NCI-H1105 treated with DMSO at 0.1 percent for 48 hours (cell line): ENCODE data around the gene GPR160.
A peak's percentile ranks its signal among the peaks of the same experiment; 100 is the strongest.

Source experiments
- DNase-seq: peaks from one replicate; lab custom pipeline; 2025; lab: John Stamatoyannopoulos, UW

The GPR160 gene

DNA sequence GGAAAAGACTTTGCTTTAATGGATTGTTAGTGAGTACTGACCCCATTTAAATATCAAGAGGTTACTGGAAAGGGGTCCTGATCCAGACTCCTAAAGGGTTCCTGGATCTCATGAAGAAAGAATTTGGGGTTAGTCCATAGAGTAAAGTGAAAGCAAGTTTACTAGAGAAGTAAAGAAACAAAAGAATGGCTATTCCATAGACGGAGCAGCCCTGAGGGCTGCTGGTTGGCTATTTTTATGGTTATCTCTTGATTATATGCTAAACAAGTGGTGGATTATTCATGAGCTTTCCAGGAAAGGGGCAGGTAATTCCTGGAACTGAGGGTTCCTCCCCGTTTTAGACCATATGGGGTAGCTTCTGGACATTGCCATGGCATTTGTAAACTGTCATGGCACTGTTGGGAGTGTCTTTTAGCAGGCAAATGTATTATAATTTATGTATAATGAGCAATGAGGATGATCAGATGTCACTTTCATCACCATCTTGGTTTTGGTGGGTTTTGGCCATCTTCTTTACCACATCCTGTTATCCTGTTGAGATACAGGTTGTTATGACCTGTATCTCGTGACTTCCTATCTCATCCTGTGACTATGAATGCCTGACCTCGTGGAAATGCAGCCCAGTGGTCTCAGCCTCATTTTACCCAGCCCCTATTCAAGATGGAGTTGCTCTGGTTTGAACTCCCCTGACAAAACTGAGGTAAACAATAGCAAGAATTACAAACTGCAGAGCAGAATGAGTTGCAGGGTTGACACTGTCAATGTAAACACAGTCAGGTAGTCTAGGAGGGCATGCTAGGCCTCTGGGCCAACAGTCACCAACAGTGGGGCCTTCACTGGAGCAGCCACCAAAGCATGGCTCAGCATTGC lies 10.3 kb upstream of the GPR160 start:
- DNase-seq, result no peak

DNA sequence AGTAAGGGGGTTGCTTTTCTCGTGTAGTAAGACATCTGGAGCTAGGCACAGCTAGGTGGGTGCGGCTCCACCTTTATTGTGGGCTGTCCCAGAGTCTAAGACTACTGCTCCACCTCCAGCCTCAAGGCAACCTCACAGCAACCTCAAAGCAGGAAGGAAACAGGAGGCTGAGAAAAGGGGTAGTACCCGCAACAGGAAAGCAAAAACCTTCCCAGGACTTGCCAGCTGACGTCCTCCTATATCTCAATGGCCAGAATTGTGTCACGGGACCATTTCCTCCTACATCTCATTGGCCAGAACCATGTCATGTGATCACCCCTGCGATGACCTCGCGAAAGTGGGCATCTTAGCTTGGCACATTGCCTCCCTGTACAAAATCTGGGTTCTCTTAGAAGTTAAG lies 4.3 kb upstream of the GPR160 start:
- DNase-seq, result no peak

DNA sequence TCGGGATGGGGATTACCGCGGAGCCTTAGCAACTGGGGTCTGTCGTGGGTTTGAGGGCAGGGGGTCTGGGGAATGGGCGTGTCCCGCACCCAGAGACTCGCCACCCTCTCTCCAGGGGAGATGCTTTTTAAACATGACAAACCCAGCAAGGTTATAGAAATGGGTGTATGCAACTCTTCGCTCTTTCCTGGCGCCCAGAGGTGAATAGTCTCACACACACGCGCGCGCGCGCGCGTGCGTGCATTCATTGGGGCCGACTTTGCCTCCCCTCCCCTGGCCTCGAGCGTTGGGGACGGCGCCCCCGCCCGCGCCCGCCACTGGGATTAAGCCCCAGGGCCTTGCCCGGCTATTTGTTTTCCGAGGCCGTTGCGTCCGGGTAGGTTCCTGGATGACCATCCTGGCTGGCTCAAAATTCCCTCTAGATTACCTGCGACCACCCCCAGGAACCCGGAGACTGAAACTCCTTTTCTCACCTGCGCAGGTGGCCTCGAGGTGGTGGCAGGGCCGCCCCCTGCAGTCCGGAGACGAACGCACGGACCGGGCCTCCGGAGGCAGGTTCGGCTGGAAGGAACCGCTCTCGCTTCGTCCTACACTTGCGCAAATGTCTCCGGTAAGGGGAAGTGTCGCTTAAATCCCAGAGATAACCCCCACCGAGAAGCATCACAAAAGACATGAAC lies 777 bp downstream of the GPR160 start:
- peak; percentile 44 for DNase-seq

DNA sequence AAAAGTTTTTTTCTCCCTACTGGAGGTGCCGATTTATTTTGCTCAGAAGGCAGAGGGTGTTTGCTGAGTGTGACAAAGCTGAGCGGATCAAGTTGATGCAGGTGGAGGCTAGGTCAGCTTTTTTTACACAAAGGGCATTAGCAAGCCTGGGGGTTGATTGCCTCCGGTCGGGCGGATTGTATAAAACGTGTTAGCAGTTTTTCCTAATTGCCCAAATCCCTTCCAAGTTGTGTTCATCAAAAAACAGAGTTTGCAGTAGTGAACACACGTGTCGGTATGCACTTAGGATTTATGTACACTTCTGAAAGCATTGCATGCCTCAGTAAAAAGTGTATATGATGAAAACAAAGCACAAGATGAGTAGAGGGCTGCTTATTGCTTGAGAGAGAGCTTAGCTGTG lies 2.6 kb downstream of the GPR160 start:
- peak; percentile 76 for DNase-seq

DNA sequence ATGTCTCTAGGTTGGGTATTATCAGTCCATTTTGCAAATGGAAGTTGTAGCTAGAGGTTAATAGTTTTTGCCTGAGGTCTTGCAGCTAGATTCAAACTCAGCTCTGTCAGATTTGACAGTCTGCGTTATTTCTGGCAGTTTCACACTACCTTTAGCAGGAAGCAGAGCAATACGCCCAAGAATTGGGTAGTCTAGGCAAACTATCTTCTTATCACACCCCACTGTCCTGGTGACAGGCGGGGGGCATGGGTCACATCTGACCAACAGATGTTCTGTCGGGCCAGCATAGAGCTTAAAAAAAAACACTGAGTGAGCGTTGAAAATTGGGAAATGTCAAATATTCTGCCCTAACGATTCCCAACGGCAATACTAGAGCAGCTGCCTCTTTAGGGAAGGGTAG lies 5.7 kb downstream of the GPR160 start:
- DNase-seq, result no peak

DNA sequence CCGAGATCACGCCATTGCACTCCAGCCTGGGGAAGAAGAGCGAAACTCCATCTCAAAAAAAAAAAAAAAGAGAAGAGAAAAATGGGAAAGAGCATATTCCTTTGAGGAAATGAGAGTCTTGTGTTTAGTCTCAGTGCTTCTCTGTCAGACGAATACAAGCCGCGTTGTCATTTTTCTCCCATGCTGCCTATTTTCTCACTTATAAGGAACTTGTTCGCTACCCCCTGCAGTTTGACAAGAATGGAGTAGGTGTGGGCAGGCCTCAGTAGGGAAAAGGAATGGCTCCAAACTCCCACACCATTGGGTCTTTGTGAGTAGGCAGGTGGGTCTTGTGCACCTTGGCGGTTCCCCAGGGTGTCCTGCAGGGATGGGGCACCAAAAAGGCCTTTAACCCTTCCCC lies 6.5 kb downstream of the GPR160 start:
- DNase-seq, result no peak

DNA sequence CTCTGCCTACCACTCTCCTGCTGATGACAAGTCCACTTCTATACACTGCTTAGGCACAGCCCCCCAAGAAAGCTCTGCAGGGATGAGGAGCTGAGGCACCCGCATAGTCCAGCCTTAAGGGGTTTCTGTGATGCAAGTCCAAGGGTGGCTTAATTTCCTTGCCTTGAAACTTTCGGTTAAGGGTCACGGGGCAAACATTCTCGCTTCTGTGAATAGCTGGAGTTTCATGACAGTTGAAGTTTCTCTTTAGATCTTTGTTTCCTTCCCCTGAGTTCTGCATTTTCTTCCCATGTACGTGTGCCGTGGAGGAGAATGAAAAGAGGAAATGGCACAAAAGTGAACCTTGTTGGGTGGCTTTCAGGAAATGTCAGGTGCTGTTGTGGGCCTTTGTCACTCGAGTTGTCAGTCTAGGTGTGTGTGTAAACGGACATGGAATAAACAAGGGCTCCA lies 7.0 kb downstream of the GPR160 start:
- DNase-seq, result no peak

DNA sequence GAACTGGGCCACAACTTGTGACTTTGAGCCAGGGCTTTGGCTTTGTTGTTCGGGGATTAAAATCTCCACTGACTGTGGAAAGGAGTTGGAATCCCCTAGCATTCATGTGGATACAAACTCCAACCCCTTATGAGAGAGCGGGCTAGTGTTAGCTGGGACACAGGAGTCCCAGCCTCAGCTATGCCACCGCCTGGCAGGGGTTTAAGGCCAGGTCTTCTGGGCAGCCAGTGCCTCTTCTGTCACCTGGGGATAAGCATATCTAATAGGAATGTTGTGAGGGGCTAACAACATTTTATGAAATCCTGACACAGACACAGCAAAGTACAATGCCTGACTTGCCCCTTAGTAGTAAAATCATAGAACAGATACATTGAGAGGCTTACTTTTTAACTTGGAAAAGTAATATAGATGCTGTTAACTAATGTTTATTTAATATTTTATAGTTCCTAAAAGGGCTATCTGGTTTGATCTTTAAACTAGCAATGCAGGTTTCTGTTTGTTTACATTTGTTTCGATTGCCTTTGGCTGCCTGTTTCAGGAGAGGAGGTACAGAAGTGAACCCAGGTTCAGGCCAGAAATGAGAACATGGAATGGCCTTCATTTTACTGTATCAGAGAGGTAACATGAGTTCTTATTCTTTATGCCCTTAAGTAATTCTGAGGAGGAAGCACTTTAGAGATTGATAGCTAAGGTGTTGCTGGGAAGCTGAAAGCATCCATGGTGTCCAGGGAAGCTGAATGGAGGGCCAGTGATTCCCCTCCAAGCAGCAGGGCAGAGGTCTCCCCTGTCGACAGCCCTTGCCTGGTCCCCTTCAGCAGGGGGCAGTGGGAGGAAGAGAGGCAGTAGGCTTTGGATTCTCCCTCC lies 8.7 kb downstream of the GPR160 start:
- DNase-seq, result no peak

DNA sequence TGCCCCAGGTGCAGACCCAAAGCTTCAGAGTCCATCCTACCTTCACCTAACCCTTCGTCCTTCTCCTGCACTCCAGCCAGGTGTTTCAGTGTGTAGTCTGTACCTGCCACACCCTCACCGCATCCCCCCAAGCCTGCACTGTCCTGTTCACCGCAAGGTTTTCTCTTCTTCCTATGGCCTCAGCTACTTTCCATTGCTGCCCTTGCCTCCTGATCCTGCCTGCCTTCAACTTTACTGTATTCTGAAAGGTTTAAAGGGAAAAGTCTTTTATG lies 9.3 kb downstream of the GPR160 start:
- DNase-seq, result no peak

DNA sequence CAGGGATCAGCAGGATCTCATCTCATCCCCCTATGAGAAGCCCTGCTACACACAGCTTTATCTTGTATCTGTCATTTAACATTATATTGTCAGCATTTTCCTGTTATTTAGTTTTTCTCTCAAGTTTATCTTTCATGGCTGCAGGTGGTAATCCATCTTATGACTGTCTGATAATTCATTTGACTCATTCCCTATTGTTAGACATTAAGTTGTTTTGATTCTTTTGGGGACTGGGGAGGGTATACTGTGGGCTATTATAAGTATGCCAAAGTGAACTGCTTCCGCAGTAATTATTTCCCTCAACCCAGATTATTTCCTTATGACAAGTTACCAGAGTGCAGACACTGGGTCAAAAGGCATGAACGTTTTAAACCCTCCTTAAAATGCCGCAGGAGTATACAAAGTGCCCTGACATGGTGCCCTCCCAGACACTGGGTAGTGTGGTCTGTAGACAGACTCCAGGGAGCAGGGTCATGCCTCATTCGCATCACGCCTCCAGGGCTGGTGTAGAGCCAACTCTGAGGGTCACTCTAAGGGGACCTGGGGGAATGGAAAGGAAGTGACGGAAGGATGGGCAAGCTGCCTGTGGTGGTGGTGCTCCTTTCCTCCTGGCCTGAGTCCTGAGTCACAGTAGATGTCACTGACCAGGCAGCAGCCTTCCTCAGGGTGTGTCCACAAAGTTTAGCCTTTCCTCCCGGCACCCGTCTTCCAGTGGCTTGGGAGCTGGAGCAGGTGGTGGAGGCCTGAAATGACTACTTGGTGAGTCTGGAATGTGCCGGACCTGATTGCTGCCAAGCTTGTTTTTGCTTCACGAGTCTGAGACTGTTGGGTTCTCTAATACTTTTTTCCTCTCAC lies 11.6 kb downstream of the GPR160 start:
- DNase-seq, result no peak

DNA sequence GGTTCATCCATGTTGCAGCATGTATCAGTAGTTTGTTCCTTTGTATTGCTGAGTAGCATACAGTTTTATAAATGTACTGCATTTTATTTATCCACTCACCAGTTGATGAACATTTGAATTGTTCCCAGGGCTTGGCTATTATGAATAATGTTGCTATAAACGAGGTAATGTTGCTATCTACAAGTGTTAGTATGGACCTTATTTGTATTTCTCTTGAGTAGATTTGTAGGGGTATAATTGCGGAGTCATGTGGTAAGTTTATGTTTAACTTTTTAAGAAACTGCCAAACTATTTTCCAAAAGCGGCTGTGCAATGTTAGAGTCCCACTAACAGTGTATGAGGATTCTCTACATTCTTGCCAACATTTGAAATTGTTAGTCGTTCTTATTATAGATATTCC lies 13.0 kb downstream of the GPR160 start:
- no peak for DNase-seq

DNA sequence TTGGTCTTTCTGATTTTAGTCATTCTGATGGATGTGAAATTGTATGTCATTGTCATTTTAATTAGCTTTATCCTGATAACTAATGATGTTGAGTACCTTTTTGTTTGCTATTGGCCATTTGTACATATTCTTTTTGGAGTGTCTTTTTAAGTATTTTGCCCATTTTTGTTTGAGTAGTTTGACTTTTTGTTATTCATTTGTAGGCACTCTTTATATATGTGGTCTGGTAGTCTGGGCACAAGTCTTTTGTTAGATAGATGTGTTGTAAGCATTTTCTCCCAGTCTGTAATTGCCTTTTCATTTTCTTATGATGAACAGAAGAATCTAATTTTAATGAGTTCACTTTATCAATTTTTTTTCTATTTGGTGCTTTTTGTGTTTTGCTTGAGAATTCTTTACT lies 14.6 kb downstream of the GPR160 start:
- DNase-seq, result no peak

DNA sequence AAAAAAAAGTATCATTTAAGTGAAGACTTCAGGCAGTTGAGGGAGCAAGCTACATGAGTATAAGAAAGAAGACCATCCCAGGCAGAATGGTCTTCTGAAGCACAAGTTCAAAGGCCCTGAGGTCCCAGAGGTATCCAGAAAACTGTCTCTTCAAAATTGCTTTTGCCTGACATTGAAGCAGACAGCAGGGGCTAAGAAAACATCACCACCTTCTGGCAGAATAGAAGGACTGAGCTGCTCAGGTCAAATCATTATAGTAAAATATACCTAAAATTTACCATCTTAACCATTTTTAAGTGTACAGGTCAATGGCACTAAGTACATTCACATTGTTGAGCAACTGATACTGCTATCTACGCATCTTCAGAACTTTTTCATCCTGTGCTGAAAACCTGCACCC lies 16.4 kb downstream of the GPR160 start:
- peak; percentile 15 for DNase-seq

DNA sequence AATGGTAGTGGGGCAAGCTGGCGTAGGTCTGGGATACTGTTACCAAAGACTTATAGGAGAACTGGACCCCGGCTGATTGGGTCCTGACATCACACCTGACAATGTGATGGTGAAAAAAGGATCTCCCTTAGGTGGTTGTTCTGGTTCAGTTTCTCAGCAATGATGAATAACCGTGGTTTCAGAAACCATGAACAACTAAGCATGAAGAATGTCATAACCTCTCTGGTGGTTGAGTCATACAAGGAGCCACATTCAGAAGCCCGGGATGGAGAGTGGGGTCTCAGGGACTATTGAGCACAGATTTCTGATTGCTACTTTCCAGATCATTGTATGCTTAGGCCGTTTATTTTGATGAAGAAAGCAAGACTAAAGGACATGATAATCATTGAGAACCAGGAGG lies 17.4 kb downstream of the GPR160 start:
- DNase-seq, result no peak

DNA sequence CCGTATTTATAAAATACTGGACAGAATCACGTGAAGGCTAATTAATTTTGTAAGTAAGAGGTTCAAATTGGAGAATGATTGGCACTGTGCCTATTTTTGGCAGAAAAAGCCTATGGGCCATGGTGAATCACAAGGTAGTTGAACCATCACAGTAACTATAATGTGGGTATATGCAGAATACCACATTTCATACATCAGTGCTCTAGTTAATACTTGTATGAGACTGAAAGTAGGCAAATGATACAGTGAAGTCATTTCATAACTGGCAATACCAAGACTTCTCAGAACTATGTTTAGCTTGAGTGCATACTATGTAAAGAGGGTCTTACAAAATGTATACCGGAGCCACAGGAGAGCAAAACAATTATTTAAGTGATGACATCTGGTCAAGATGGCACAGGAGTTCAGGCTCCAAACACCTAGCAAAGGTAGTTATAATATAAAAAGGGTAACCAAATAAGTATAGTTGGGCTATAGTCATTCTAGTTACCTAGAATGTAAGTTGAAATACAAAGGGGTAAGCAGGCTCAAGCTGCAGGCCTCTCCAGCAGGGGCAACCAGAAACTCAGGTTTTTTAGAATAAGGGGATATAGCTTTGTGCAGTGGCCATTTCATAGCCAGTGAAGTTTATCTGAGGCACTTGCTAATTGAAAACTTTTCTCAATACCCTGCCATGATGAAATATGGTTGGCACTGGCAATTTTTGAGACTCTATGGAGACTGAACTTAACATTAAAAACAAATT lies 19.1 kb downstream of the GPR160 start:
- no peak for DNase-seq

DNA sequence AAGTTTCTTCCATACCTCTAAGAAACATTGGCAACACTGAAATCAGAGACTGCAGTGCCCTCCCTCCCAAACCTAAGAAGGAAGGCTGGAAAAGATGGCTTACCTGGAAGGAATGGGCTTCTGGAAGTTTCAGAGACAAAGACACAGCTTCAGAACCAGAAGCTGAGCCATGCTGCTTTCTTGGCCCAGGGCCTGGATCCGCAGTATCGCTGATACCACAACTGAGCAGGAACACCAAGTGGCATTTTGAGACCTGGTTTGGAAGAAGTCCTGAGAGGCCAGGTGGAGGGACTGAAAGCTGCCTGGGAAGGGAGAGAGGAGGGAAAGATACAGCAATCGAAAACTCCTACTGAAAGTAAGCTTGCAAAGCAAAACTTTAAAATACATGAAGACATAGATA lies 19.8 kb downstream of the GPR160 start:
- no peak for DNase-seq

DNA sequence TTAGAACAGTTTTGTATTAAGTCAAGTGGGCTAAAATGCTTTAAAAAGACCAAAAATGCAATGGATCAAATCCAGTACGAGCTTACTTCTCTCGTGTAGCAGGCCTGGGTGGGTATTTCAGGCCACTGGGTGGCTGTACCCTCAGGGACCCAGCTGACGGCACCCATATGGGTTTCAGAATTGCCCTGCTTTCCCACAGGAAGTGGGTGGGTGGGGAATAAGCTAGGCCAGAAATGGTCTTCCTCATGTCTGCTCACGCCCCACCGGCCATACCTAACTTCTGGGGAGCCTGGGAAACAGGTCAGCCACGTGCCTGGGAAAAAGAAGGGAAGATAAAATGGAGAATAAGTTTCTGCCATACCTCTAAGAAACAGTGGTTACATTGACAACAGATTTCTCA lies 20.3 kb downstream of the GPR160 start:
- DNase-seq, result no peak

DNA sequence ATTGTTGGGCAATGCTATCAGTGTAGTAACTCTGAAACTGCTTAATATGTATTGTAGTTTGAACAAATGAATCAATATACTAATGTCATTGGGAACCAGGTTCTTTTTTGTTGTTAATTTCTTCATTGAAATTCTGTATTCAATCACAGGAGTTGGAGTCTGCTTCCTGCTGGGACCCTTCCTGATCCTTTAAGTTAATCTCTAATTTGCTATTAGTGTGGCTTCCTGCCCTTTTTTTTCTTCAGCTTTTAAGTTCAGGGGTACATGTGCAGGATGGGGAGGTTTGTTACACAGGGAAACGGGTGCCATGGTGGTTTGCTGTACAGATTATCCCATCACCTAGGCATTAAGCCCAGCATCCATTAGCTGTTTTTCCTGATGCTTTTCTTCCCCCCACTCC lies 21.7 kb downstream of the GPR160 start:
- no peak for DNase-seq

DNA sequence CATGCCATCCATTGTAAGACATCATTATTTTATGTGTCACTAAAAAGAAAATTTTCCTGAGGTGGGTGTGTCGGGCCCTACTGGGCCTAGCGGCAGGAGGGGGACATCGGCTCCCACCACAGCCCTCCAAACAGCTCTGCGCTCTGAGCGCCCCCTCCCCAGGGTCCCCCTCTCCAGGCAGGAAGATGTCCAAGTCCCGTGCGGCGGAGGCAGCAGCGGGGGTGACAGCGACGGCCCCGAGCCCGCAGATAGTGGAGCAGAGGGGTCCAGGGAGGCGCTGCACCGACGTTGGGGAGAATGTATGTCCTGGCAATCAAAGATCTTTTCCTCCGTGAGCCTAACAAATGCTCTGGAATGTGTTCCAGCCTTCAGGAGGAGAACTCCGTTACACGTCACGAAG lies 24.3 kb downstream of the GPR160 start:
- no peak for DNase-seq

DNA sequence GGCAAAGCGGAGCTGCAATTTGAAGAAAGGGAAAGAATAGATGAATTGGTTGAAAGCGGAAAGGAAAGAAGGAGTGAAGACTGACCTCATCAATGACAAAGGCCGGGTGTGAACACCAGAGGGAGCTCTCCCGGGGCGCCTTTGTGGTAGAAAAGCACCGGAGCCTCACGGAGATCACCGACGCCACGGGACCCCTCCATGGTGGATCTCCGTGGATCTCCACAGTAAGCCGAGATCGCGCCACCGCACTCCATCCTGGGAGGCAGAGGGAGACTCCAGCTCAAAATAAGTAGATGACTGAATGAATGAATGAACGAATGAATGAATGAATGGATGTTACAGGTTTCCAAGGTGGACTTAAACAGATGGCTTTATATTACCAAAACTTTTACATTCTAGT lies 25.0 kb downstream of the GPR160 start:
- no peak for DNase-seq

DNA sequence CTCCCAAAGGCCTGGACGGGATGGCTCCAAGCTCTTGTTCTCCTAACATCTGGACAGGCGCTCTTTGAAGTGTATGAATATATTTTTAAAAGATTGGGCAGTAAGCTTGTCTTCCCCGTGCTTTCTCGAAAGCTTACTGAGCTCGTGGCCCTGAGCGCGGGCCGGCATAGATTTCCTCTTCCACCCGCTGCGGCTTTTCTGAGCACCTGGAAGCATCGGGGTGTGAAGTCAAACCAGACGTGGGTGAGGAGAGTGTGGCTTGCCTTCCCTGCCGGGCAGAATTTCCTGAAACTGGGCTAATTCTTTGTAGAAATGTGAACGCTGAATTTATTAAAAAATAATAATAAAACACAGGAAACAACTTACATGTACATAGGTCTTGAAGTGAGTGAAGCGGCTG lies 25.9 kb downstream of the GPR160 start:
- no peak for DNase-seq
